NCI-H1417 treated with DMSO at 0.1 percent for 48 hours (cell line): Measurements from ENCODE around the gene NDUFA12.
"Not testable (repeated sequence)": the region's sequence is repeated elsewhere in the genome, so short reads cannot be mapped to it uniquely, and the experiment has no call there.

Source experiments
- DNase-seq: peaks from one replicate; lab custom pipeline; 2025; lab: John Stamatoyannopoulos, UW

The NDUFA12 gene

GRCh38 chr12:95003213-95003920 lies at the start of gene NDUFA12:
Gene NDUFA12 (minus strand): TSS chr12:95003697. CDS start chr12:95003680, 17 bp downstream.
- DNase-seq, result peak; percentile 91

- no peak for DNase-seq
Observed at GRCh38 chr12:95051241-95051640, 47.7 kb upstream of the NDUFA12 start.

DNA sequence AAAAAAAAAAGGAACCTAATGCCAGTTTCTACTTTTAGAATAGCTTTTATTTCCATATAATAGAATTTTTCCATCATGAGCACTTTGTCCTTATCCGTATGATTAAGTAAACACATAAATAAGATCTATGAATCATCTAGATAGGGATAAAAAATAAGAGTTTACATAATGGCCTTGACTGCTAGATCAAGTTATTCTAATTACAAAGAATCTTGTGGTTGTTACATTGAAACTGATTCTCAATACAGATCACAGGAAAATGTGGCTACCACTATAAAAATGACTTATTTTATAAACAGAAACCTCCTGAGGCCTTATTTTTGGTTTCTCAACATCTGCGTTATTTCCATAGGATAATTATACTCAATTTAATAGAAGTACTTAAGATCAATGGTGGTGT lies 34.4 kb upstream of the NDUFA12 start:
- DNase-seq, result no peak

- DNase-seq, result no peak
Observed at GRCh38 chr12:95034750-95035149, 31.3 kb upstream of the NDUFA12 start.

- DNase-seq, result no peak
Observed at GRCh38 chr12:95022477-95022876, 19.0 kb upstream of the NDUFA12 start.

- no peak for DNase-seq
Observed at GRCh38 chr12:95017482-95017881, 14.0 kb upstream of the NDUFA12 start.

DNA sequence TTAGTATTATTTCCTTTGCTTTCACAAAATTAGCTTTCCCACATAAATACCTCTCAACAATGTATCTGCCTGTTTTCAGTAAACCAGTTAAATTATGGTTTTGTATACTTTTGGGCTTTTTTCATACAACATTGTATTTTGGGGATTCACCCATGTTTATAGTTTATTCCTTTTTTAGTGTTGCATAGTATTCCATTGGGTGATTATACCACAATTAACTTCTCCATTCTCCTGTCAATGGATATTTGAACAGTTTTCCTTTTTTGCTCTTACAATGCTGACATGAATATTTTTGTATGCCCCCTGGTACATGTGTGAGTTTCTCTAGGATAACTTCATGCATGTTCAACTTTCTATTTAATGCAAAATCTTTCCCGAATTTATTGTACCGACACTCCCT lies 12.6 kb upstream of the NDUFA12 start:
- DNase-seq, result no peak

- no peak for DNase-seq
Observed at GRCh38 chr12:95014554-95014953, 11.1 kb upstream of the NDUFA12 start.

- DNase-seq, result no peak
Observed at GRCh38 chr12:95006206-95006605, 2.7 kb upstream of the NDUFA12 start.

DNA sequence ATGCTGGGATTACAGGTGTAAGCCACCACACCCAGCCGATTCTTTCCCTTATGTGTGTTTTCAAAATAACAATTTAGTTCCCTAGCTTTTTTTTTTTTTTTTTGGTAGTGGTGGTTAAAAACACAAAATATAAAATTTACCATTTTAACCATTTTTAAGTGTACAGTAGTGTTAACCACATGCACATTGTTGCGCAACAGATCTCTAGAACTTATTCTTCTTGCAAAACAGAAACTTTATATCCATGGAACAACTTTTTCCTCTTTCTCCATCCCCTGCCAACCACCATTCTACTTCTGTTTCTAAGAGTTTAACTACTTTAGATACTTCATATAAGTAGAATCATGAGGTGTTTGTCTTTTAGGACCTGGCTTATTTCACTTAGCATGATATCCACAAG lies 1.1 kb upstream of the NDUFA12 start:
- DNase-seq, result no peak

DNA sequence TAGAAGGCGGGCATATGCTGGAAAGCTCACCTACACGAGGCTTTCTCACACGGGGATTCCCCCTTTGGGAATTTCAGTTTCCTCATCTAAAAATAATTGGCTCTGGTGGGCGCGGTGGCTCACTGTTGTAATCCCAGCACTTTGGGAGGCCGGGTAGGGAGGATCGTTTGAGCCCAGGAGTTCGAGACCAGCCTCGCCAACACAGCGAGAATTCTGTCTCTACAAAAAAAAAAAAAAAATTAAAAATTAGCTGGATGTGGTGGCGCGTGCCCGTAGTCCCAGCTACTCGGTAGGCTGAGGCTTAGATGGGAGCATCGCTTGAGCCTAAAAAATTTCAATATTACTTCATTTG lies 400 bp upstream of the NDUFA12 start:
- no peak for DNase-seq

DNA sequence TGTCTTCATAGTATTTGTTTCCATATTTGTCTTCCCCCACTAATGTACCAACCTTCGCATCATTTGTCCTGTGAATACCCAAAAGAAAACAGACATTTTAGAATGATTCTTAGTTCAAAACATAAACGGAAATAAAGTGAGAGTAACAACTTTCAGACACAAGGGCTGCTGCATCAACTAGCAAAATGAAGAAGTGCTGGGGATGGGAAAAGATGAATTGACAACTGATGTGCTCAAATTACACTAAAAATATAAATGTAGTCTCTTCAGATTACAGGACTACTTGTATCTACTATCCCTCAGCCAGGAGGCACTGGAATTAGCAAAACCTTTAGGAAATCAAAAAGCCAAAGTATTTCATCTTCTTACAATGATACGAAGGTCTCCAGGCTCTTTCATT lies 743 bp downstream of the NDUFA12 start:
- DNase-seq, result no peak

- DNase-seq, result no peak
Observed at GRCh38 chr12:94998326-94998725, 5.2 kb downstream of the NDUFA12 start.

GRCh38 chr12:94997726-94998125 lies 5.8 kb downstream of the NDUFA12 start:
- no peak for DNase-seq

DNA sequence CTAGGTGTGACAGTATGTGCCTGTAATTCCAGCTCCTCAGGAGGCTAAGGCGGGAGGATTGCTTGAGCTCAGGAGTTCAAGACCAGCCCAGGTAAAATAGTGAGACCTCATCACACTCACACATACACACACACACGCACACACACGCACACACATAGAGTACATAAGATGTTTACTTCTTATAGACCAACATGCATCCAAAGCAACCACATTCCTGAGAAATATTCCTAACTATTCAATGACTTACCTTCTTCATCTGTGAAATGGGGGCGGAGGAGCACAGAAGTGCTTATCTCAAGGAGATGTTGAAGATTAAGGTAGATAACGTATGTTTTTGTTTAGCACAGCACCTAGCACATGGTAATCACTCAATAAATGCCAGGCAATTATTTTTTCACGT lies 6.4 kb downstream of the NDUFA12 start:
- DNase-seq, result no peak

DNA sequence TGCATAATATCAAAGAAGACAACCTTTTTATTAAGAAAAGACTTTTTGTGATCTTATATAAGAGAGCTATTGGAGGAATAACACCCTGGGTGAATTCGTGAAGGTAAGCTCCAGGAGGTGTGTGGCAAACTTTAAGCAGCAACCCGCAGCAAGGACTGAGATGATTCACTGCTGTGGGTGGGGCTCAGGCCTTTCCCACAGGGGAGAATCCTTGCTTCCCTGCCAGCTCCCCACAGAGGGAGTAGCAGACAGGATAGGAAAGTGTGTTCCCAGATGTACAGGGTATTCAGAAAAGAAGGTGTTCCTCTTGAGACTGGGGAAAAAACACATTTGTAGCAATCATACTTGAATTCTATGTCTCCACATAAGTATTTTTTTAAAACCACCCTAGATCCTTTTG lies 9.2 kb downstream of the NDUFA12 start:
- DNase-seq, result no peak

- DNase-seq, result not testable (repeated sequence)
Observed at GRCh38 chr12:94993855-94994254, 9.6 kb downstream of the NDUFA12 start.

DNA sequence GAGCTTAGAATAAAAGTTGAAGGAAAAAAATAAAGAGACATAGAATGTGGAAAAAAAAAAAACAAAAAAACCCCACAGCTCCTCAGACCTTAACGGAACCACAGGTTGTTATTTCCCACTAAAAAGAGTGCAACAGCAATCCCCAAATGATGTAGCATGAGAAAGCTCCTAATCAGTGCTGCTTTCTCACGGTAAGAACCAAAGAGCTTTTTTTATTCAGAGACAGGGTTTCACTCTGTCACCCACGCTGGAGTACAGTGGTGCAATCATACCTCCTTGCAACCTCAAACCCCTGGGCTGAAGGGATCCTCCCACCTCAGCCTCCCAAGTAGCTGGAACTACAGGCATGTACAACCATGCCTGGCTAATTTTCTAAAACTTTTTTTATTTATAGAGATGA lies 13.3 kb downstream of the NDUFA12 start:
- DNase-seq, result no peak

DNA sequence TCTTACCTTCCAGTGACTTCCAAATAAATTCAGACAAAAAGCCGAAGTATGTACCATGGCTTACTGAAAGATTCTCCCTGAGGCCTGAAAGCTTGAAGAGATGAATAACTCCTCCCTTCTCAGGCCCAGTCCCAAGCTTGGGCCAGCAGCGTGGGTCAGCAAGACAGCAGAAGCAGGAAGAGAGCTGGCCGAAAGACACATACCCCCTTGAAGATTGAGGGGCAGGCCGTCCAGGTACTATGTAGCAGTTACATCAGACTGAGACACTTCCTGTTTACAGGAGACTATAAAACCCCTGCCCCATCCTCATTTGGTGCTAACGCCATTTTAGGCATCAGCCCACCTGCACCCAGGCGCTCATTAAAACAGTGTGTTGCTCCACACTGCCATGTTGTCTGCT lies 15.0 kb downstream of the NDUFA12 start:
- no peak for DNase-seq

- no peak for DNase-seq
Observed at GRCh38 chr12:94987801-94988200, 15.7 kb downstream of the NDUFA12 start.

DNA sequence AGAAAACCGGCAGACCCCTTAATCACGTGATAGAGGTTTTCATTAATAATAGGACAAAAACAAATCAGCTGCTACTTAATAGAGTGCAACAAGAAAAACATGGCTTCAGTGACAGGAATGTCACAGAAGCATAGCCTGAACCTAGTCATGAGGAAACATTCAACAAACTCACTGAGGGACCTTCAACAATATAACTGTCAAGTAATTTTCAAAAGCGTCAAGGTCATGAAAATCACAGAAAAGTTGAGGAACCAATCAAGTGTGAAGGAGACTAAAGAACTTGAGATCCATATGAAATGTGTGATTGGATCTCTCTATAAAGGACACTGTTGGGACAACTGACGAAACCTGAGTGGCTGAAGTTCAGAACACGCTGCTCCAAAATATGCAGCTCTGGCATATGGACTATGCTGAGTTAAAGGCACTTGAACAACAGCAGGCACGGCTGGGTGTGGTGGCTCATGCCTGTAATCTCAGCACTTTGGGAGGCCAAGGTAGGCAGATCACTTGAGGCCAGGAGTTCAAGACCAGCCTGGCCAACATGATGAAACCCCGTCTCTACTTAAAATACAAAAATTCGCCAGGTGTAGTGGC lies 16.3 kb downstream of the NDUFA12 start:
- DNase-seq, result no peak

- DNase-seq, result not testable (repeated sequence)
Observed at GRCh38 chr12:94985099-94985498, 18.4 kb downstream of the NDUFA12 start.

DNA sequence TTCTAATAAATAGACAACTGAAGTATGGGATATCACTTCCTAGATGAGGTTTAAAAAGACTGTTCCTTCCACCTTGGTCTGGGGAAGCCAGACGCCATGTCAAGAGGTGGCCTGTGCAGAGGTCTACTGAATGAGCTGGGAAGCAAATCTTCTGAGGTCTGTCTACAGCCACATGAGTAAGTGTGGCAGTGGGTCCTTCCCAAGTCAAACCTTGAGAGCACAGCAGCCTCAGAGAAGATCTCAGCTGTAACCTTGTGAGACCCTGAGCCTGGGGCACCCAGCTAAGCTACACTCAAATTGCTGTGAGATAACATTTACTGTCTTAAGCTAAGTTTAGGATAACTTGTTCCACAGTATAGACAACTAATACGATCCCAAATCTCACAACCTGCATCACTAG lies 20.2 kb downstream of the NDUFA12 start:
- DNase-seq, result no peak

DNA sequence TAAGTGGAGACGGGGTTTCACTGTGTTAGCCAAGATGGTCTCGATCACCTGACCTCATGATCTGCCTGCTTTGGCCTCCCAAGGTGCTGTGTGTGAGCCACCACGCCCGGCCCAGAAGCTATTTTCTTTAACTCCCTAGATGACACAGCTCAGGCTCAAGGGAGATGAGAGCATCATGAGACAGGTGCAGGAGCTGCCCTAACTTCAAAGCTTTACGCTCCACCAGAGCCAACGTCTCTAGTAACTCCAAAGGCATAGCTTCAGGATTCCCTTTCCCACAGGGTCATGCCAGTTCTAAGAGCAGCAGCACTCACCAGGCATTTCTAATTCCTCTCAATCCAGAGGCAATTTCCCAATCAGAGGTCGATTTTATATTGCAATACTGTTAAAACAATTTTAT lies 21.0 kb downstream of the NDUFA12 start:
- no peak for DNase-seq
